ENCODE results near the gene MED27.

MED27 gene

GRCh38 chr9:131980267-131981016 is 99.2 kb downstream of the MED27 start:
- H3K27ac ChIP-seq (ENCODE audit: low read length): no peak overlapping the region
- TF ChIP-seq, protein P1, sequence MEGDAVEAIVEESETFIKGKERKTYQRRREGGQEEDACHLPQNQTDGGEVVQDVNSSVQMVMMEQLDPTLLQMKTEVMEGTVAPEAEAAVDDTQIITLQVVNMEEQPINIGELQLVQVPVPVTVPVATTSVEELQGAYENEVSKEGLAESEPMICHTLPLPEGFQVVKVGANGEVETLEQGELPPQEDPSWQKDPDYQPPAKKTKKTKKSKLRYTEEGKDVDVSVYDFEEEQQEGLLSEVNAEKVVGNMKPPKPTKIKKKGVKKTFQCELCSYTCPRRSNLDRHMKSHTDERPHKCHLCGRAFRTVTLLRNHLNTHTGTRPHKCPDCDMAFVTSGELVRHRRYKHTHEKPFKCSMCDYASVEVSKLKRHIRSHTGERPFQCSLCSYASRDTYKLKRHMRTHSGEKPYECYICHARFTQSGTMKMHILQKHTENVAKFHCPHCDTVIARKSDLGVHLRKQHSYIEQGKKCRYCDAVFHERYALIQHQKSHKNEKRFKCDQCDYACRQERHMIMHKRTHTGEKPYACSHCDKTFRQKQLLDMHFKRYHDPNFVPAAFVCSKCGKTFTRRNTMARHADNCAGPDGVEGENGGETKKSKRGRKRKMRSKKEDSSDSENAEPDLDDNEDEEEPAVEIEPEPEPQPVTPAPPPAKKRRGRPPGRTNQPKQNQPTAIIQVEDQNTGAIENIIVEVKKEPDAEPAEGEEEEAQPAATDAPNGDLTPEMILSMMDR (IDR thresholded peaks at IDR 0.05; ENCODE audit: borderline replicate concordance, extremely low read depth, low read length, poor library complexity, severe bottlenecking): no peak
- TF ChIP-seq EZH2 (IDR thresholded peaks at IDR 0.05; ENCODE audit: borderline replicate concordance, low read depth, low read length, severe bottlenecking): no peak
- no peak overlapping the region for H3K4me3 ChIP-seq (ENCODE audit: low read depth in 1 of 2, low read length in 2 of 2)
- no peak overlapping the region for H2AFZ ChIP-seq (ENCODE audit: low read depth, low read length)
- no peak for DNase-seq
- H3K9ac ChIP-seq (ENCODE audit: low read depth, low read length): no peak overlapping the region
- peaks cover 9% of the 10 kb centered on the region; the same call in 1 of the 2 replicates for H4K20me1 ChIP-seq (ENCODE audit: insufficient read depth, low read length)
- no peaks in the 10 kb centered on the region for H3K27me3 ChIP-seq (ENCODE audit: insufficient read depth, low read length, poor library complexity)
- H3K9me3 ChIP-seq (ENCODE audit: insufficient read depth, low read length, severe bottlenecking): no peaks in the 10 kb centered on the region
- H3K4me1 ChIP-seq (ENCODE audit: insufficient read depth, low read length): no peaks in the 10 kb centered on the region
- no peak for ATAC-seq (ENCODE audit: insufficient read depth, low read depth)
- no peaks in the 10 kb centered on the region for H3K79me2 ChIP-seq (ENCODE audit: insufficient read depth, low read length)
- H3K36me3 ChIP-seq (ENCODE audit: insufficient read depth, low read length): no peaks in the 10 kb centered on the region
- no peak overlapping the region for H3K4me2 ChIP-seq (ENCODE audit: insufficient read depth, low read length)

DNA sequence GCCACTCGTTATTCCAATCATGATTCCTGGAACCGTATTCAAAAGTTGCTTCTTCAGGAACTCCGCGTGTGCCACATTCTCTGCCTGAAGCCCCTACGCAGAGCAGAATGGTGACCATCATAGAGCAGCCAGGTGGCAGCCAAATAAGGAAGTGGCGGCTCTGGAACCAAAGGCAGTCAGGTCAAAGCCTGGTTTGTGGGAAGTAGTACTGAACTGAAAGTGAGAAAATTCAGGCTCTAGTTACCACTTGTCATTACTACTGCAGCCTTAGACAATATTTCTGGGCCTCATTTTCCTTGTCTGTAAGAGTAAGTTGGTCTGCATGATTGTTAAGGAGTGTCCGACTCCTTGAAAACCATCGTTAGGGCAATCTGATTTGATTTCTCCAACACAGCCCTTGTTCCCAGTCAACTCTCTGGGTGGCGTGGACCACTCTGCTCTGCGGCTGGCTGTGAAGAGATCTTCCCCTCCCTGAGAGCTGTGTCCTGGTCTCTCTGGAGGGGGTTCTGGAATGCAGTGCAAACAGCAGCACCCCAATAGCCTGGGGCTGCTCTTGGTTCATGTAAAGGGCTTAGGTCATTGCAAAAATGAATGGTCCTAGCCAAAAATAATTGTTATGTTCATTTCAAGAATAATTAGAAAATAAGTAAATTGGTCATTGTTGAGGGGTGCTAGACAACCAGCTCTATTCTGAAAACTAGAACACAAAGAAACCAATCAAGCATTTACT is 102.4 kb downstream of the MED27 start:
- Histone ChIP-seq H3K4me3 (ENCODE audit: low read depth in 1 of 2, low read length in 2 of 2) (no peak overlapping the region), H4K20me1 (ENCODE audit: insufficient read depth, low read length) (peaks cover 4% of the 10 kb centered on the region; the same call in 1 of the 2 replicates), H3K36me3 (ENCODE audit: insufficient read depth, low read length) (no peaks in the 10 kb centered on the region), H3K27ac (ENCODE audit: low read length) (no peak overlapping the region), H3K27me3 (ENCODE audit: insufficient read depth, low read length, poor library complexity) (no peaks in the 10 kb centered on the region), H3K9me3 (ENCODE audit: insufficient read depth, low read length, severe bottlenecking) (no peaks in the 10 kb centered on the region), H3K4me1 (ENCODE audit: insufficient read depth, low read length) (no peaks in the 10 kb centered on the region), H2AFZ (ENCODE audit: low read depth, low read length) (no peak overlapping the region), H3K9ac (ENCODE audit: low read depth, low read length) (no peak overlapping the region), H3K79me2 (ENCODE audit: insufficient read depth, low read length) (no peaks in the 10 kb centered on the region), H3K4me2 (ENCODE audit: insufficient read depth, low read length) (no peak overlapping the region)
- ATAC-seq (ENCODE audit: insufficient read depth, low read depth) (no peak), DNase-seq (no peak)
- TF ChIP-seq, protein P1 (IDR thresholded peaks at IDR 0.05; ENCODE audit: borderline replicate concordance, extremely low read depth, low read length, poor library complexity, severe bottlenecking): no peak
- TF ChIP-seq EZH2 (IDR thresholded peaks at IDR 0.05; ENCODE audit: borderline replicate concordance, low read depth, low read length, severe bottlenecking): no peak

DNA sequence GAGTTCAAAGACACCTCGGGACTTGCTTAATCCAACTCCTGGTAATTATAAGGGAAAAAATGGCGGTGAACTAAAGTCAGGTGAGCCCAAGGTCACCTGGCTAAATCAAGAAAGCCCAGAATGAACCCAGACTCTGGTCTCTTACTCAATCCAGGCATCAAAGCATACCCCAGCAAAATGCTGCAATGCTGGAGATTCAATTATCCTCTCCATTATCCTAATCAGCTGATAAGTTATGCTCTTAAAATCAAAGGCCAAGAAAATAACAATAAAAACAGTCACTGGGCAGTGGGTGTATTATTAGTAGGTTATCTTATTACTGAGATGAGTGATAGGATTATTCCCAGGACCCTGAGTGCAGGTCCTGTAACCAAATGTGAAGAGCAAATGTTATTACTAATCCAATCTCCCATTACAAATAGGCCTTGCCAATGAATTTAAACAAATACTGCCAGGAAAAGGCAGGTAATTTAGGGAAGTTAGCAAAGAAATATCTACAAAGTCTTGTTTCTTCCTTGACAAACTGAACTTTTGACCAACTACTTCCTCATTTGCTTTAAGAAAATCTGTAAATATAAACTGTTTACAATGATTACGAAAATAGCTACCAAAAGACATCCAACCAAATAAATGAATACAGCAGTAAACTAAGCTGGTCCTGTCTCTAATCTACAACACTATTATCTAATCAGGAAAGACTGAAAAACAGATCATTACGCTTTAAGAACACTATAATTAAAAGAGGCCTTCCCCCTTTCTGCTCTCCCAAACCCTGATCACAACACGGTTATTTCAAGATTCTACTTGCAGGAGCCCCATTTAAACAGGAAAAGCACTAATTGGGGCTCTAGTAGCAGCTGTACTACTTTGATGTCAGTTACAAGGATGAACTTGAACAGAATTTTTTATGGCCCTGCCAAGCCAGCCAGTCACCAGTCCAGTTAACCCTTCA is 103.2 kb downstream of the MED27 start:
- no peaks in the 10 kb centered on the region for H3K27me3 ChIP-seq (ENCODE audit: insufficient read depth, low read length, poor library complexity)

More for the DNA sequence above, 103.2 kb downstream of the MED27 start:
- no peaks in the 10 kb centered on the region for H3K36me3 ChIP-seq (ENCODE audit: insufficient read depth, low read length)
- TF ChIP-seq, protein P1 (IDR thresholded peaks at IDR 0.05; ENCODE audit: borderline replicate concordance, extremely low read depth, low read length, poor library complexity, severe bottlenecking): no peak
- no peak for TF ChIP-seq EZH2 (IDR thresholded peaks at IDR 0.05; ENCODE audit: borderline replicate concordance, low read depth, low read length, severe bottlenecking)
- no peak overlapping the region for H3K4me2 ChIP-seq (ENCODE audit: insufficient read depth, low read length)
- H3K79me2 ChIP-seq (ENCODE audit: insufficient read depth, low read length): no peaks in the 10 kb centered on the region
- no peaks in the 10 kb centered on the region for H3K4me1 ChIP-seq (ENCODE audit: insufficient read depth, low read length)
- DNase-seq (no peak), ATAC-seq (ENCODE audit: insufficient read depth, low read depth) (no peak)
- H4K20me1 ChIP-seq (ENCODE audit: insufficient read depth, low read length): peaks cover 4% of the 10 kb centered on the region; the same call in 1 of the 2 replicates
- no peak overlapping the region for H3K4me3 ChIP-seq (ENCODE audit: low read depth in 1 of 2, low read length in 2 of 2)
- H2AFZ ChIP-seq (ENCODE audit: low read depth, low read length): no peak overlapping the region
- H3K9ac ChIP-seq (ENCODE audit: low read depth, low read length): no peak overlapping the region
- no peak overlapping the region for H3K27ac ChIP-seq (ENCODE audit: low read length)
- no peaks in the 10 kb centered on the region for H3K9me3 ChIP-seq (ENCODE audit: insufficient read depth, low read length, severe bottlenecking)

Measured in DND-41 (cell line).